Natural killer cell treated with Interleukin-12 subunit alpha and Interleukin-12 subunit beta and Interleukin-15 and Interleukin-18, amount 100 ng/mL, for 72 hours (primary cell): ENCODE results near the gene SARS2. TPM values are rescaled to one million over a fixed set of nuclear protein-coding genes. Genes with fewer than 3 reads are reported as not detected.
"Not testable (repeated sequence)": the region's sequence is repeated elsewhere in the genome, so short reads cannot be mapped to it uniquely, and the experiment has no call there.

Source experiments
- ATAC-seq, 2 donors: fragments of 150-1000 bp; cut with Tn5 transposase in 1 of 2; sonication (Bioruptor Pico), chemical (Tn5 transposase) in 1 of 2; 2 replicates each; pipeline ENCODE4 v1.10.0; 2021
- DNase-seq: peaks from one replicate; pipeline ENCODE4 v3.0.0; 2022; ENCODE audit warnings: low spot score
- H3K27ac Mint-ChIP-seq, 2 donors: 1 replicate in 1 of 2; 2 replicates in 1 of 2; pipeline ENCODE4 v1.8.0; 2022; ENCODE audit warnings: mixed read lengths in 2 of 2, mild to moderate bottlenecking in 1 of 2, moderate library complexity in 1 of 2
- H3K27me3 Mint-ChIP-seq, 2 donors: 1 replicate in 1 of 2; 2 replicates in 1 of 2; pipeline ENCODE4 v1.8.0; 2022; ENCODE audit warnings: mixed read lengths in 2 of 2
- H3K36me3 Mint-ChIP-seq: one replicate; pipeline ENCODE4 v1.8.0; 2022; ENCODE audit warnings: mixed read lengths
- H3K4me1 Mint-ChIP-seq, 2 donors: 1 replicate in 1 of 2; 2 replicates in 1 of 2; pipeline ENCODE4 v1.8.0; 2022; ENCODE audit warnings: low read depth in 2 of 2, mixed read lengths in 2 of 2, mild to moderate bottlenecking in 1 of 2
- H3K4me3 Mint-ChIP-seq: one replicate; pipeline ENCODE4 v1.8.0; 2022; ENCODE audit warnings: mixed read lengths
- H3K9me3 Mint-ChIP-seq: 2 replicates; pipeline ENCODE4 v1.8.0; 2022; ENCODE audit warnings: mixed read lengths
- total RNA-seq, 2 donors: library from RNA; stranded (reverse); gene quantifications; one replicate each; pipeline ENCODE4 v1.2.3, GENCODE V29; 2022

SARS2 gene, protein sequence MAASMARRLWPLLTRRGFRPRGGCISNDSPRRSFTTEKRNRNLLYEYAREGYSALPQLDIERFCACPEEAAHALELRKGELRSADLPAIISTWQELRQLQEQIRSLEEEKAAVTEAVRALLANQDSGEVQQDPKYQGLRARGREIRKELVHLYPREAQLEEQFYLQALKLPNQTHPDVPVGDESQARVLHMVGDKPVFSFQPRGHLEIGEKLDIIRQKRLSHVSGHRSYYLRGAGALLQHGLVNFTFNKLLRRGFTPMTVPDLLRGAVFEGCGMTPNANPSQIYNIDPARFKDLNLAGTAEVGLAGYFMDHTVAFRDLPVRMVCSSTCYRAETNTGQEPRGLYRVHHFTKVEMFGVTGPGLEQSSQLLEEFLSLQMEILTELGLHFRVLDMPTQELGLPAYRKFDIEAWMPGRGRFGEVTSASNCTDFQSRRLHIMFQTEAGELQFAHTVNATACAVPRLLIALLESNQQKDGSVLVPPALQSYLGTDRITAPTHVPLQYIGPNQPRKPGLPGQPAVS
- total RNA-seq, result 10 to 100 TPM; 32.4 to 70.3 TPM

DNA sequence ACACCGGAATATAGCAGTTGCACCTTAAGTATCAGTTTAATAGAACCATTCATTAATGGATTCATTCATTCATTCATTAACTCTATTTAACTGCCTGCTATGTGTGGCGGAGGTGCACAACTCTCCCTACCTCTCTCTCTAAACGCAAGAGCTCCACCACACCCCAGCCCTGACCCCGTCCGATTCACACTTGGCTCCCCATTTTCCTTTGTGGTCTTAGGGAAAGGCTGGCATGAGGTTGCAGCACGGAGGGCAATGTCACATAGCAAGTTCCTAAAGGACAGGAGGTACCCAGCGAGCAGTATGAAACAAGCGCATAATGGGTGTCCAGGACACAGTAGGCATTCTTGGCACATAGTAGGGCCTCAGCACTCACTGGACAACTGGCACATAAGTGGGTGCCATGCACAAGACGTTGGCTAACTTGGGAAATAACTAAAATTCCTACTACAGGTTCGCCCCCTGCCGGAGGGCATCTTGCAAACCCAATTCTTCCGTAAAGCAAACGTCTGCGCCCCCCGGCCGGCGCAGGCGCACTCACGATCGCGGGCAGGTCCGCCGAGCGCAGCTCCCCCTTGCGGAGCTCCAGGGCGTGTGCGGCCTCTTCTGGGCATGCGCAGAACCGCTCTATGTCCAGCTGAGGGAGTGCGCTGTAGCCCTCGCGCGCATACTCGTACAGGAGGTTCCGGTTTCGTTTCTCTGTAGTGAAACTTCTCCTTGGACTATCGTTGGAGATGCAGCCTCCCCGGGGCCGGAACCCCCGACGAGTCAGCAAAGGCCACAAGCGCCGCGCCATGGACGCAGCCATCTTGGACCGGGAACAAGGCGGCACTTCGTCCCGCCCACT, at the start of gene SARS2:
Gene SARS2, minus strand, starts transcription at position 835 of the 847 bp plus-strand sequence. Its CDS starts 27 bp downstream, at position 808.
- Mint-ChIP-seq H3K9me3 (no peaks in the 10 kb centered on the region), H3K27me3 (no peaks in the 10 kb centered on the region), H3K36me3 (peaks cover 7% of the 10 kb centered on the region), H3K27ac (peak within 1 kb of the TSS; percentile 91 to 95), H3K4me3 (peak within 1 kb of the TSS; percentile 99), H3K4me1 (peaks cover 43 to 48% of the 10 kb centered on the region in 2 donors)
- peak; percentile 92 for DNase-seq
- peak; percentile 82 to 85 for ATAC-seq

DNA sequence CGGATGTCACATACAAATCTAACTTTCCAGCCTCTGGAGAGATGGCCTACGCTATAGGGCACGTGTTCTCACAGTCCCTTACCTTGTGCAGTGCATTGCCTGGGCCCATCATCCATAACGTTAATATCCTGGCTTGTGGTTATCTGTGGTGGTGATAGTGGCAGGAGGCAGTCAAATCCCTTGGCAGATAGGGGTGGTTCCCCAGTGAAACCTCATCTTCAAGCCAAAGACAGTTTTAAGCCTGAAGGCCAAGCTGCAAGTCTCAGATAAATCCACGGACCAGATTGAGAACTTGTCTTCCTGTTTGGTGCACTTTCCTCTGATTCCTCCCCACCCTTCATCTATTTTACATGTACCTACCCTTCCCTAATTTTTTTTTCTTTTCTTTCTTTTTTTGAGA, 49.2 kb upstream of the SARS2 start:
- H3K4me3 Mint-ChIP-seq, result no peak overlapping the region
- no peak overlapping the region for H3K27ac Mint-ChIP-seq
- no peak for ATAC-seq
- no peak for DNase-seq
- no peaks in the 10 kb centered on the region for H3K36me3 Mint-ChIP-seq
- H3K9me3 Mint-ChIP-seq, result no peaks in the 10 kb centered on the region
- peaks cover 16 to 21% of the 10 kb centered on the region in 2 donors for H3K27me3 Mint-ChIP-seq
- peaks cover 10 to 13% of the 10 kb centered on the region in 2 donors for H3K4me1 Mint-ChIP-seq

DNA sequence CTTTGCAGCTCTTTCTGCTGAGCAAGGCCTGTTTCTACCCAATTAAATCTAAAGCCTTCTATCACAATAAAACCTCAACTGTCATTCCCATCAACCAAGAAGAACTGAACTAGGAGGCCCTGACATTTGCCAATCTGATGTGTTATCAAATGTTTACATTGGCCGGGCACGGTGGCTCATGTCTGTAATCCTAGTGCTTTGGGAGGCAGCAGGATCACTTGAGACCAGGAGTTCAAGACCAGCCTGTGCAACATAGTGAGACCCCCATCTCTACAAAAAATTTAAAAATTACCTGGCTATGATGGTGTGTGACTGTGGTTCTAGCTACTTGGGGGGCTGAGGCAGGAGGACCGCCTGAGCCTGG, 47.7 kb upstream of the SARS2 start:
- Mint-ChIP-seq H3K9me3 (no peaks in the 10 kb centered on the region), H3K36me3 (no peaks in the 10 kb centered on the region), H3K27ac (peak overlapping the region in 1 of 2 donors; percentile 43), H3K27me3 (peaks cover 23 to 26% of the 10 kb centered on the region in 2 donors), H3K4me3 (peak overlapping the region; percentile 16), H3K4me1 (peaks cover 10 to 13% of the 10 kb centered on the region in 2 donors)
- no peak for ATAC-seq
- DNase-seq, result no peak

DNA sequence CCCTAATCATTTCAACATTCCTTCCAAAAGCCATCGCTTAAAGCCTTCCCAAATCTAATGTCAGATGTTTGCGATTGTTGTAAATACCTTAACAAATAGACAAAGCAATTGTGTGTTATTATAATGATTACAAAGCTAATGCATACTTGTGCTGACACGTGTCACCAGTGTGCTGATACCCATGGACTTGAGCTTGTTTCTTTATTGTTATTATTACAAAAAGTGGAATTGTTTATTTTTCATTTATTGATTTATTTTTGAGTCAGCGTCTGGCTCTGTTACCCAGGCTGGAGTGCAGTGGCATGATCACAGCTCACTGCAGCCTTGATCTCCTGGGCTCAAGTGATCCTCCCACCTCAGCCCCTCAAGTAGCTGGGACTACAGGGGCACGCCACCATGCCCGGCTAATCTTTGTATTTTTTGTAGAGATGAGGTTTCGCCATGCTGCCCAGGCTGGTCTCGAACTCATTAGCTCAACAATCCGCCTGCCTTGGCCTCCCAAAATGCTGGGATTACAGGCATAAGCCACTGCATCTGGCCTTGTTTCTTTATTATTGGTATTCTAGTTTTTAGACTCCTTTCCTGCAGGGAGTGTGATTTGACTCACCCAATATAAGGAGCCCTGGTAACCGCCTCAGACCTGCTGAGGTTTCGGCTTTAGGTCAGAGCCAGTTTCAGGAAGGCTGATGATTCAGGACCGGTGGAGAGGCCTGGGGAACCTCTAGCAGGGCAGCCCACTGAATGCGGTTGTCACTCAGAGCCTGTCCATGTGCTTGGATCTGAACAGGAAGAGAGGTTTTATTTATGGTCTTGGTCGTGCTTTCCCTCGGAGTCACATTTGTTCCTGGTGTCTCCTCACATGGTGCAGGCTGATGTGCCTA, 47.1 kb upstream of the SARS2 start:
- H3K36me3 Mint-ChIP-seq, result no peaks in the 10 kb centered on the region
- DNase-seq, result peak; percentile 71
- peaks cover 23 to 26% of the 10 kb centered on the region in 2 donors for H3K27me3 Mint-ChIP-seq
- H3K9me3 Mint-ChIP-seq, result no peaks in the 10 kb centered on the region
- H3K27ac Mint-ChIP-seq, result peak overlapping the region in 1 of 2 donors; percentile 43
- H3K4me1 Mint-ChIP-seq, result peaks cover 10 to 13% of the 10 kb centered on the region in 2 donors
- H3K4me3 Mint-ChIP-seq, result peak overlapping the region; percentile 16
- ATAC-seq, result peak; percentile 90 to 99

DNA sequence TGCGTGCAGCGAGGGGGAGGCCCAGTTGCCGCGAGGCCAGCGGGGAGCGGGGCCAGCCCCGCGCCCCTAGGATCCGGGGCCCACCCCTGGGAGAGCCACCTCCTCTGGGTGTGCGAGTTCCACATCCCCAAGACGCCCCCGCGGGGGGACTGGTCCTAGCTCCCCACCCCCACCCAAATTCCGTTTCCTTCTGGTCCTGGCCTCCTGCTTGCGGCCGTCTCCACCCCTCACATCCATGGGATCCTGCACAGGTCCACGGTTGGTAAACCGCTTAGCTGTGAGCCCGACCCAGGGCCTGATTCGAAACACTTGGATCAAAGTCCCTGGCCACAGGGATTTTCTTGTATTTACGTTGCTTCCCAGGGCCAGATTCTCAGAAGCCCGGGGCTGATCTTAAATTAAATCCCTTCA, 45.3 kb upstream of the SARS2 start:
- no peaks in the 10 kb centered on the region for H3K9me3 Mint-ChIP-seq
- H3K4me3 Mint-ChIP-seq, result peak overlapping the region; percentile 8
- no peaks in the 10 kb centered on the region for H3K36me3 Mint-ChIP-seq
- H3K27ac Mint-ChIP-seq, result no peak overlapping the region
- H3K4me1 Mint-ChIP-seq, result peaks cover 10 to 13% of the 10 kb centered on the region in 2 donors
- H3K27me3 Mint-ChIP-seq, result peaks cover 23 to 26% of the 10 kb centered on the region in 2 donors
- ATAC-seq (no peak), DNase-seq (no peak)

DNA sequence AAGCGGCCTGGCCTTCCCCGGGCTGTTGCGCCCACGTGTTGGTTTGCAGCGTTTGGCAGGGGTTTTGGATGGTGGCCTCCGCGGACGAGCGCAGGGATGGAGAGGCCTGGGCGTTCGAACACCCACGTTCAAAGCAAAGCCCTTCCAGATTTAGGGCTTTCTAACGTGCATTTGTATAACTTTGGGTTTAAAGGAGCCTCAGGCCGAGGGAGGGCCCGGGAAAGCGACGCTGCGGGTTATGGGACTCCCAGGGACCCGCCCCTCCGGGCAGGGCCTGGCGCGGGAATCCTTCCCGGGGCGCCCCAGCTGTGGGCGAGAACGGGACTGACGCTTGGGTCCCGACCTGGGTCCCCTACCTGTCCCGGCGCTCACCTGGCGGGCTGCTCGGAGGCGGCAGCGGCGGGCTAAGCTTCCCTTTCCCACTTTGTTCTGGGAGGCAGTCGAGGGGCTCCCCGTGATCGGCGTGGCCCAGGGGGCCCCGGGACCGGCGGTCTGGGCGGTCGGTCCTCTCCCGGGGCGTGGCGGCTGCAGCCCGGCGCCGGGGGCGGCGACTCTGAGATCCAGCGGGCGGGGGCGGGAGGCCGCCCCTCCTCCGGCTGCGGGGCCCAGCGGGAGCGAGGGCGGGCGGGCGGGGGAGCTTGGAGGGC, 44.8 kb upstream of the SARS2 start, which contains the start of gene FBXO17:
Gene FBXO17, minus strand, starts transcription at position 529 of the 647 bp plus-strand sequence. CDS start 25,423 bp downstream, outside the sequence.
- Mint-ChIP-seq H3K4me3 (peak within 1 kb of the TSS; percentile 58), H3K9me3 (no peaks in the 10 kb centered on the region), H3K27ac (no peak within 1 kb of the TSS)

DNA sequence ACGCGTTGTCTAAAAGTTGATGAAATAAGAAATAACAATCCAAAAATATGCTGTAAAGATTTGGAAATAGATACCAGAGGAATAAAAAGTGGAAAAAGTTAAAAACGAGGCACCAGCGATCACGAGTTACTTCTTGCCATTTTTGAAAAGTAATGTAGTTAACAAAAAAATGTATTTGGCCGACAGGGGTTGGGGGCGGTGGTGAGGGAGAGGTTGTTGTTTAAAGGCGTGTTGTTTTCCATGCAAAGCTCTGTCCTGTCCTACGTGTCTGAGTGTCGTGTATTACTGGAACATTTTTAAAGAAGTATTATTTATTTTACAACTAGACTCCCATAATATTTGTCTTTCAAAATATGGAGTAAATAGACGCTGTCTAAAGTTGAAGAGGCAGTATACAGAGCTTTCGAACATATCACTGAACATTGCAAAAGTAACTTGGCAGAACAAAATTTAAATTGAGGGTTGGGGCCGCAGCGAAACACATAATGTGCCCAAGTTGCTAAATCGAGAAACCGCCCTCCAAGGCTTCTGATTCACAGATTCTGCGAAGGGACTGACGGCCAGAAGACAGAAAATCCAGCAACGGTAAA, 44.2 kb upstream of the SARS2 start:
- Mint-ChIP-seq H3K27me3 (peaks cover 23% of the 10 kb centered on the region in 2 donors), H3K9me3 (no peaks in the 10 kb centered on the region), H3K4me1 (peaks cover 10 to 13% of the 10 kb centered on the region in 2 donors), H3K27ac (no peak overlapping the region), H3K36me3 (no peaks in the 10 kb centered on the region), H3K4me3 (peak overlapping the region; percentile 58)
- ATAC-seq (no peak), DNase-seq (no peak)

More for the DNA sequence above, 44.8 kb upstream of the SARS2 start, which contains the start of gene FBXO17:
- Mint-ChIP-seq H3K27me3 (peaks cover 23% of the 10 kb centered on the region in 2 donors), H3K36me3 (no peaks in the 10 kb centered on the region), H3K4me1 (peaks cover 10 to 13% of the 10 kb centered on the region in 2 donors)
- DNase-seq (no peak), ATAC-seq (peak in 1 of 2 donors; percentile 52)

DNA sequence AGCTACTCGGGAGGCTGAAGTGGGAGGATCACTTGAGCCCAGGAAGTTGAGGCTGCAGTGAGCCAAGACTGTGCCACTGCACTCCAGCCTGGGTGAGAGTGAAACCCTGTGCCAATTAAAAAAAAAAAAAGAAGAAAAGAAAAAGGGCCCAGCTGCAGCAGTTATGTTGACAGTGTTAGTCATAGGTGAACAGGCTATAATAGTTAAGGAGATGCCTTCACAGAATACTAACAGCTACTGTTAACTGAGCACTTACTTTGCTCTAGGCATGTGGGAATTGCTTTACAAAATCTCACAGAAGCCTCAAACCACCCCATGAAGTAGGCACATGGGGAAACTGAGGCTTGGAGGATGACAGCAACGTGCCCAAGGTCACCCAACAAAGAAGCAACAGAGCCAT, 41.1 kb upstream of the SARS2 start:
- Mint-ChIP-seq H3K4me3 (no peak overlapping the region), H3K36me3 (no peaks in the 10 kb centered on the region), H3K4me1 (peaks cover 5 to 11% of the 10 kb centered on the region in 2 donors), H3K27me3 (peaks cover 18 to 23% of the 10 kb centered on the region in 2 donors), H3K27ac (no peak overlapping the region), H3K9me3 (no peaks in the 10 kb centered on the region)
- DNase-seq (no peak), ATAC-seq (no peak)

DNA sequence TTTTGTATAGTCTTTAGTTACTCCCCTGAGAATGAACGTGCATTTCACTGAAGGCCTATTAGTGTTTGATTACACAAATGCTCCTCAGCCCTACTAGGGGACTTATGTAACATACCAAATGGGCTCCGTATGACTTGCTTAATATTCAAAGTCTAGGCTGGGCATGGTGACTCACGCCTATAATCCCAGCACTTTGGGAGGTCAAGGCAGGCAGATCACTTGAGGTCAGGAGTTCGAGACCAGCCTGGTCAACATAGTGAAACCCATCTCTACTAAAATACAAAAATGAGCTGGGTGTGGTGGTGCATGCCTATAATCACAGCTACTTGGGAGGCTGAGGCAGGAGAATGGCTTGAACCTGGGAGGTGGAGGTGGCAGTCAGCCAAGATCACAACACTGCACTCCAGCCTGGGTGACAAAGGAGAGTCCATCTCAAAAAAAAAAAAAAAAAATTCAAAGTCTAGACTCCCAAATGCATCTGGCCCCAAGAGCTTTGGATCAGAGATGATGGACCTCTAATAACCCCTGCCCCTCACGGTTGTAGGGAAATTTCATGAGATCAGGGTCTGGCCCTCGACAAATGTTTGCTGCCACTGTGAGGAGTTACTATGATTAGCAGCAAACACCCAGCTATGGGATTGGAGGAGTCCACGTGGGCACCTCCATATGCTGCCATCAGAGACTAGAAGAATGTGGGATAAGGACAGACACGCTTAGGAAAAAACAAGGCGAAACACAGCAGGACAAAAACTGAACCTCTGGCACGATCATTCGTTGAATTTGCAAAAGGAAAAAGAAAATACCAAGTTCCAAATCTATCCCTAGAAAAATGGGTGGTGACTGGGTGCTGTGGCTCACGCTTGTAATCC, 40.3 kb upstream of the SARS2 start:
- Mint-ChIP-seq H3K36me3 (no peaks in the 10 kb centered on the region), H3K4me1 (peaks cover 4 to 5% of the 10 kb centered on the region in 2 donors), H3K4me3 (no peak overlapping the region), H3K9me3 (no peaks in the 10 kb centered on the region), H3K27me3 (peaks cover 10 to 15% of the 10 kb centered on the region in 2 donors), H3K27ac (no peak overlapping the region)
- ATAC-seq (no peak), DNase-seq (no peak)

DNA sequence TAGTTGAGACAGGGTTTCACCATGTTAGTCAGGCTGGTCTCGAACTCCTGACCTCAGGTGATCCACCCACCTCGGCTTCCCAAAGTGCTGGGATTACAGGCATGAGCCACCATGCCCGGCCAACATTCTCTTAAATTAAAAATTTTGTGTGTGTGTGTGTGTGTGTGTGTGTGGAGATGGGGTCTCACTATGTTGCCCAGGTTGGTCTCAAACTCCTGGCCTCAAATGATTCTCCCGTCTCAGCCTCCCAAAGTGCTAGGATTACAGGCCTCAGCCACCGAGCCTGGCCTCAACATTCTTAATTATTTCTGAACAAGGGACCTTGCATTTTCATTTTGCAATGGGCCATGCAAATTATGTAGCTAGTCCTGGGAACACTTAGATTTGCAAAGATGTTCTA, 35.6 kb upstream of the SARS2 start:
- not testable (repeated sequence) for H3K9me3 Mint-ChIP-seq, H3K4me3 Mint-ChIP-seq, H3K4me1 Mint-ChIP-seq, DNase-seq, H3K27me3 Mint-ChIP-seq, ATAC-seq, H3K36me3 Mint-ChIP-seq, H3K27ac Mint-ChIP-seq

DNA sequence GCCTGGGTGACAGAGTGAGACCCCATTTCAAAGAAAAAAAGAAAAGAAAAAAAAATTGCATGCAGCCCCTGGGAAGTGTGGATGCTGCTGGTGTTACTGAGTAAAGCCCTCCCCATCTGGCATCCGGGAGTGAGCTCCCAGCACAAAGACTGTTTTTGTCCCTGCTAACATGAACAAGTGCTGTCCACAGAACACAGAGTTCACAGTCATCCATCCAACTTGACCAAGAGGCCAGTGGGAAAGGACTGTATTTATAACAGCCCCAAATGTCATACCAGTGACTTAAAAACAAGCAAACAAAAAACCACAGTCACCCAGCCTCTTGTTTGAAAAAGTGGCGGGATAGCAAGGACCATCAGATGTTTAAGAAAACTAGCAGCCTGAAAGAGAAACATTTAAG, 34.2 kb upstream of the SARS2 start:
- H3K36me3 Mint-ChIP-seq, result no peaks in the 10 kb centered on the region
- ATAC-seq (no peak), DNase-seq (no peak)
- H3K4me3 Mint-ChIP-seq, result no peak overlapping the region
- no peaks in the 10 kb centered on the region for H3K9me3 Mint-ChIP-seq
- peaks cover 0 to 2% of the 10 kb centered on the region in 2 donors for H3K27me3 Mint-ChIP-seq
- no peak overlapping the region for H3K27ac Mint-ChIP-seq
- H3K4me1 Mint-ChIP-seq, result peaks cover 4 to 5% of the 10 kb centered on the region in 2 donors
